Activated CD8-positive, alpha-beta memory T cell treated with anti-CD3 and anti-CD28 coated beads for 48 hours (primary cell): ENCODE results near the gene GDAP2.

ENCODE experiments used
- DNase-seq, 3 experiments: peaks; one replicate each; pipeline ENCODE4 v3.0.0-alpha.2; 2020; ENCODE audit warnings: low read depth in 2 of 3, low spot score in 2 of 3

The GDAP2 gene

DNA sequence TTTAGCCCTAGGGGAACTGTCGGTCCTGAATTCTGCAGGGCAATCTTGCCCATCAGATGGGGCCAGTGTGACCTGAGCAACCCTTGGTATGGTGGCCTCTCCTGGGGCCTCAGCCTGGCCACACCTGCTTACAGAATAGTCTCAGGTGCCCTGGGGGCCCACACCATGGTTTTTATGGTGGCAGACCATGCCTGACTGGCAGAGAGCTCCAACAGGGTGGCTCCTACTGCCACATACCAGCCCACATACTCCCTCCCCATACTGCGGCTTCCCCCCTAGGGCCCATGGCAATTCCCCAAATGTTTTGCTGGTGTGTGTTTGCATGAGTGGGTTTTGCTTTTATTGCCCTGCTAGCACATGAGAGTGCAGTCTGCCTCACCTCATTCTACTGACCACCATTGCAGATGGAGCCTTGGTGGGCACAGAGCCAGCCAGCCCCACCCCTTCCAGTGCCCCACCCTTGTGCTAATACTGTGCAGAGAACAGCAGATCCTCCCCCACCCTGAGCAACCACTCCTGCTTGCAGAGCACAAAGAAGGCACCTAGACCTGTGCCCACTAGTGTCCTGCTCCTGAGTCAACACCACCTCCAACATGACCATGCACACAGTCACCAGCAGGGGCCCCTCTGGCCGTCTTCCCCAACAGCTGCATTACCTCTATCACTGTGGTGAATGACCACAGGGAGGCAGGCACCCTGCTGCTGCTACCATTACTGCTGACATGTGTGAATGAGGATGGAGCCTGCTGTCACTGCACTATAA, 86.8 kb downstream of the GDAP2 start:
- no peak for DNase-seq

GRCh38 chr1:117841117-117841650, 88.2 kb downstream of the GDAP2 start:
- no peak for DNase-seq

DNA sequence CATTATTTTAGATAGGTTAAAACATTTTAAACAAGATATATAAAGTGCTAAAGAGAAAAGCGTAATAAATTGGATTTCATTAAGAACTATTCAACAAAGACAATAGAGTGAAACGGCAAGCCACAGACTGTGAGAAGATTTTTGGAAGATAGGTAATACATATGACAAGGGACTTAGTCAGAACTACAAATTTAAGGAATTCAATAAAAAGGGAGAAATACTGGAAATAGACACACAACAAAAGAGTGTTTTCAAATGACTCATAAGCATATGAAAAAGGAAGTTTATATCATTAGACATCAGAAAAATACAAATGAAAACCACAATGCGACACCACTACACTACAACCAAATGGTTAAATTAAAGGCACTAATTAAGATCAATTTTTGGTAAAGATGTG, 90.5 kb downstream of the GDAP2 start:
- no peak for DNase-seq

DNA sequence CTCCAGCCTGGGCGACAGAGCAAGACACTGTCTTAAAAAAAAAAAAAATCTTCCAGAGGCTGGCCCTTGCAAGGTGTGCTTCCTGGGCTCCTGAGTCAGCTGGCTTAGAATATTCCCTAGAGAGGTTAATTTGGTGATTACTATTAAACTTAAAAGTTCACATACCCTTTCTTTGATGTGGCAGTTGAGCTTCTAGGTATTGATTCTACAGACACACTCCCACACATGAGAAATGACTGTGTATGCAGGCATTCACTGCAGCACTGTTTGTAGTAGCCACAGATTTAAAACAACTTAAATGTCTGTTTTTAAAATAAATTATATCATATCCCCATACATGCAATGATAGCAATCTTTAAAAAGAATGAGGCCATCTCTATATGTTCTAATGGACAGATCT, 93.4 kb downstream of the GDAP2 start:
- no peak for DNase-seq

- no peak for DNase-seq
Measured at GRCh38 chr1:117834416-117834815, 95.0 kb downstream of the GDAP2 start.

DNA sequence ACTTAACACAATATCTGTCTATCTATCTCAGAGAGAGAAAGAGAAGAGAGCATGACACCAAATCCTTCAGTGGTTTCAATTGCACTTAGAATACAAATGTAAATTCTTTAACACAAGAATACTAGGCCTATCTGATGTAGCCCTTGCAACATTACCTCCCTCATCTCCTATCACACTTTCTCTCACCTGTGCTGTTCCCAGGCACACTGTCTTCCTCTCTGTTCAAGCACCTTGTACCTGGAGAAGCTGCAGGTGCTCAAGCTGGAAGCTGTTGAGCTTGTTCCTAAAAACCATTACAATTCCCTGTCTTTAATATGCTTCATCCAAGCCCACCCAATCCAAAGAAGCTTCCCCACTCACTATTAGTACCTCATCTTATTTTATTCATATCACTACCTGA, 97.0 kb downstream of the GDAP2 start:
- DNase-seq: no peak

- DNase-seq: no peak
Measured at GRCh38 chr1:117830222-117830621, 99.2 kb downstream of the GDAP2 start.

GRCh38 chr1:117828201-117828600, 101.2 kb downstream of the GDAP2 start:
- DNase-seq: no peak

DNA sequence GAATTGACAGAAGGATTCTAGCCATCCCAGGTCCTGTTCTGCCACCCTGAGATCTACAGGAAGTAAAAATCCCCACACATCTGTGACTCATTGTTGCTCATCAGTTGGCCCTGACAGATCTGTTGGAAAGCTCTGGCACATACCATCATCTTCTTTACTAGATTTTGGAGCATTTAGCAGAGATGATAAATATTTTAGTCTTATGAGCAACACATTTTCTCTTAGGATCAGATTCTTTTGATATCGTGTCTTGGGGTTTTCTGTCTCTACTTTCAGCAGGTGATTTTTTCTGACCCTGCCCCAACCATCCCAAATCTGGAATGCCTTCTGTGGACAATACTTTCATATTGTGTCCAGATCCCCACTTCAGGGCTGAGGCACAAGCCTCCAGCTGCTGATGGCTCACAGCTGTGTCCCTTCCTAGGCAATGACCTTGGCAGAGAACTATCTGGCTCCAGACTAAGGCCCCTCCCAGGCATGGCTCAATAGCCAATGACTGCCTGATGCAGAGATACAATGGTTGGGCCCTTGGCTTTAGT, 102.8 kb downstream of the GDAP2 start:
- DNase-seq: no peak

DNA sequence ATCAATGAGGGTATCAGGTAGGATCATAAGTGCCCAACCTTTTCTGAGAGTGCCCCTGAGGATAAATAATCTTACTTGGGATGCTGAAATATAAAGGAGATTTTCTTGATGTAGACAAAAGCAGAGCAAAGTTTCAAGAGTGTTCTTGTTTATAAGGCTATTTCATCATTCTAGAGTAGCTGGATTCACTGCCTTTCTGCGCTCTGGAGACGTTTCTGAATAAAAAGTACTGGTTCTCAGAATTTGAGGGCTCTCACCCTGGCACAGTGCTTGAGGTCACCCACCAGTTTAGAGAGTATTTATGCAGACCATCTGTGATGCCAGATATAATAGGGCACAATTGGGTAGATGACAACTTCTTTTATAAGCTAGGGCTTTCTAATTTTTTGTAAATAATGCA, 103.3 kb downstream of the GDAP2 start:
- DNase-seq: no peak

DNA sequence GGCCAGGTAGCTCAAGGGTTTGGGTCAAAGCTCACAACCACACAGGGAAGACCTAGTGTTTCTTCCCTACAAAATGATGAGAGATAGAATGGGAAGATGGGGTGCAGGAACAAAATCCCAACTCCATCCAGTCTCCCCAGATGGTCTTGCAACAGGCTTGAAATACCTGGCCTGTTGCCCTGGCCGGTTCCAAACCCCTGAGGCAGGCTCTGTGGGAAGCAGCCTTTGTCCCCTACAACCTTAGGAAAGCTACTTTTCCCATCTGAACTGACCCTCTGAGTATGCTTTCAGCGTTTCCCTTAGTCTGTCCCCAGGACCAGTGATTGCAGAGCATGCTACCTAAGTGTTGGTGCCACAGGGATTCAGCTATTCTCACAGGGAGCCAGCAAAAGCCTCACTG, 104.0 kb downstream of the GDAP2 start:
- DNase-seq: no peak

DNA sequence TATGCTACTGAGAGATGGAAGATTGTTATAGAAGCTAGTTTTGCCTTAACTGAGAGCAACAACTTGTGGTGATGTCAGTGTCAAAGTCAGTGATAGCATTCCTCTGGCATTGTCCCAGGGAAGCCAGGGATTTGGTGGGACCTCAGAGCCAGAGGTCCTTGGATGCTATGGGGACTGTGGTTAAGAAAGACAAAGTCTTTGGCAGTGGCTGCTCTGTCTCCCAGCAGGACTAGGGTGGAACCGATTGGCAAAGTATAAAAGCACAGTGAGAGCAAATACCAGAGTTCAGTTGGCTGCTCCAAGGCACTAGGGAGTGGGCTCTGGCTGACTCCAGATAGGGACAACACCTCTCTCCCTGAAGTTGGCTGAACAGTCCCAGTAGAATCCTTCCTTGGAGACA, 104.8 kb downstream of the GDAP2 start:
- DNase-seq: no peak

DNA sequence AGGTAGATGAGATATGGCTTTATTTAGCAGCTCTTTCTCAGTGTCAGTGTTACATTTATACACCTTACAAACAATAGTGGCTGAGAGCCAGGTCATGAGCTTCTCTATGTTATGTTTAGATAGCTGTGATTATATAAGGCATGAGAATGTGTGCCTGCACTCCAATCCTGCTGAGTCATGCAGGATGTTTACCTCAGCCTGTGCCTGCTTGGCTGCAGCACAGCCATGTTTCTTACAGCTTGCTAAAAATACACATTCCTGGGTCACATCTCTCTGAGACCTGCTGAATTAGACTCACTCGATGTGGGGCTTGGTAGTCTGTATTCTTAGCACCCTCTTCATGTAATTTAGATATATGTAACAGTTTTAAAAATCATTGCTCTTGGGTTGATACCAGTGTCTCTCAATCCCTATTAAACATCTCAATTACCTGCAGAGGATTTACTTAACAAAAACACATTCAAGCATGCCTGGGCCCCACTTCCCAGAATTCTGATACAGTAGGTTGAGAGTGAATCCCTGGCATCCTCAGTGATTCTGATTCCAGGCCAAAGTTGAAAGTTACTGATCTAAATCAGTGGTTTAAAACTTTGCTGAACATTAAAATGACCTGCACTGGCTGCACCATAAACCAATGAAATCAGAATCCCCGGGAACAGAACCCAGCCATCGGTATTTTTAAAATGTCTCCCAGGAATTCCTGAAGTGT, 107.5 kb downstream of the GDAP2 start:
- DNase-seq: no peak

- no peak for DNase-seq
Measured at GRCh38 chr1:117821382-117821755, 108.1 kb downstream of the GDAP2 start.

DNA sequence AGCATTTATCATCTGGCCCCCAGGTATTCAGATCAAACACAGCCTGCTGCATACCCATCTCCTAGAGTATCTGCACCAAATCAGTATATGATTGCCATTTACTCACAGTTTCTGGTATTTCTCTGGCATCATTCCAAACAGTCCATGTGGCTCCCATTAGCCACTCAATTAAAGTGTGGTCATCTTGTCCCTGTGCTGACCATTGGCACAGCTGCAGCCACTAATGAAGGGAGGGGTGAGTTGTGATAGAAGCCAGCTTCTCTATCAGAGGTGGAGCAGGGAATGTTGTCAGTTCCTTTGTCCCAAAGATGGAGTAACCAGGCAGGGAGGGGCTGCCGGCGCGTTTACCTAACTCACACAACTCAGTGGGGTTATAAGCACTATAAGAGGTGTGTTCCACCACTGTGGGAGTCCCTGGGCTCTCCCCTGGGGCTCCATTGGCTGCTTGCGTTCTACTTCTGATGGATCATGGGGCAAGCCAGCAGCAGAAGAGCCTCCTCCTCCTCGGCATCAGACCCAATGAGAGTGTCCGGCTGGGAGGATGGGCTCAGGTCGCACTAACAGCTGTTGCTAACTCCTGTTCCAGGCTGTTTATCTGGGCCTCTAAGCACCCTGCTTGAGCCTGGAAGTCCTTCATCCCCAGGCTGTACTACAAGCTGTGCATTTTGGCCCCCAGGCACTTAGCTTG, 108.6 kb downstream of the GDAP2 start:
- no peak for DNase-seq

DNA sequence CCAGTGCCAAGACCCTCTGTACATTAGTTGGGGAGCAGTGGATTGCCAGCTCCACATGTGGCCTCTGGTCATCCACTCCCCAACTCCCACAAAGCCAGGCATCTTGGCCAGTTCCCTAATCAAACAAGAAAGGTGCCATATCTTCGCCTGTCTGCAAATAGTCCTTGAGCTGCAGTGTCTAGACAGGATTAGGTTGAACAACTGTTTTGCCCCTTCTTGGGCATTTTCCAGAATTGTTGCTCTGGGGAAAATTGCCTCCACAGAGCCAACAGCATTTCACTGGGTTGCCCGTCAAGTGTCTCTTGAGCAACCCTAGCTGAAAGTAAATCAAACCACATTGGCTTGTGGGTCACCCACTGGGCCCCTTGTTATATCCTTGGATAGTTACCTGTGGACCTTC, 109.3 kb downstream of the GDAP2 start:
- no peak for DNase-seq

DNA sequence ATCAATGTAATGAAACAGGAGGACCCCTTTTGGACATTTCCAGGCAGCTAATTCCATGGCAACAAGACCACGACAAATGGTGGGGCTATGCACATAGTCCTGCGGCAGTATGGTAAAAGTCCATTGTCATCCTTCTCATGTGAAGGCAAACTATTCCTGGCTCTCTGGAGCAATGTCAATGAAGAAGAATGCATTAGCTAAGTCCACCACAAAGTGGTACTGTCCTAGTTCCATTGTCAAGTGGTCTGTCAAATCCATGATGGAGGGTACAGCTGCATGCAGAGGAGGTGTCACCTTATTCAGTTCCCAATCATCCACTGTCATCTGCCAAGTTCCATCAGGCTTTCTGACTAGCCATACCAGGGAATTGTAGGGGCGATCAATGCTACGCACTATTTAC, 110.1 kb downstream of the GDAP2 start:
- DNase-seq: no peak

GRCh38 chr1:117818456-117818855, 111.0 kb downstream of the GDAP2 start:
- no peak for DNase-seq

DNA sequence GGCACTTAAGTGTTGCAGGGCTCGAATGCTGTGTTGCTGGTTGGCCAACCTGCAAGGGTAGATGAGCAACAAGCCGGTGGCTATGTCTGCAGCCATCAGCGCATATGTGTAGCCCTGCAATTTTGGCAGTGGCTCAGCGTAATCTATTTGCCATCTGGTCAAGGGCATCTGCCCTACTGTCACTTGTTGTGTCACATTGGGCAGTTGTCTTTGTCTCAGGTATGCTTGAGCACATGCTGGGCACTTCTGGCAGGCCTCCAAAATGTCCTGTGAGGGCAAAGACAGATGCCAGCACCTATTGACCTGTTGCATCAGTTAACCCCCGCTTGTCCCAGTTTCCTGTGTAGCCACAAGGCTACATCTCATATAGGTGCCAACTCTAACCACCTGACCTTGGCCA, 111.8 kb downstream of the GDAP2 start:
- no peak for DNase-seq

- DNase-seq: no peak
Measured at GRCh38 chr1:117815926-117816325, 113.5 kb downstream of the GDAP2 start.

- DNase-seq: no peak
Measured at GRCh38 chr1:117814856-117815797, 114.3 kb downstream of the GDAP2 start.
